ENCODE data around the gene IGSF9B.

IGSF9B gene

GRCh38 chr11:133900176-133901105, 56.3 kb downstream of the IGSF9B start:
- no peak for DNase-seq (ENCODE audit: low spot score)

GRCh38 chr11:133898770-133899115, 58.0 kb downstream of the IGSF9B start:
- DNase-seq (ENCODE audit: low spot score), result no peak

DNA sequence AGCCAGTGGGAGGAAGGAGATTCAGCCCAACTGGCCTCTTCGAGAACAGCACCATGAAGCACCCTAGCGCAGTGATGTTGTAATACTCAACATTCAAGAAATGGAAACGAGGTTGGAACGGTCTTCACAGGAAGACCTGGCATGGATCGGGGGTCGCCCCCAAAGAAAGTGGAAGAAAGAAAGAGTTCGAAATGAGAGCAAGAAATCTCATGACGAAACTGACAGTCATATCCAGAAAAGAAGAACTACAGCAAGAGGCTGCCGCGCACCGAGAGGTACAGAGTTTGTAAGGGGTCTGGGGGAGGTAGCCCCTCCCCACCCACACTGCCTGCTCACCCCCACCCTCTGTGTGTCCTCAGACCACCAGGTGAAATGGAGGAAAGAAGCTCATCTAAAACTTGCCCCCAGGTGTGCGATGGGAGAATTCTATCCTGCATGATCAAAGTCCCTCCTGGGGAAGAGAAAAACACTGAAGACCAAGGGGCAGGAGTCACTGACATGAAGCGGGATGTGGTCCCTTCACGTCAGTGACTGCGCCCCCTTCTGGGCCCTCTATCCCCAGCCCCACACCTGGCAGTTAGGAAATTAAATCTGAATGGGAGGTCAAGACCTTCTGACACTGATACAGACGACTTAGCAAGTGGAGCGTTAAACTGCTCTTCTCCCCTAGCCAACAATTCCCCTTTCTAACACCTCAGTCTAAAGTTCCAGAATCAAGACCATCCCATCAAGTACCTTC, 58.6 kb downstream of the IGSF9B start:
- DNase-seq (ENCODE audit: low spot score), result no peak

GRCh38 chr11:133897331-133897650, 59.5 kb downstream of the IGSF9B start:
- no peak for DNase-seq (ENCODE audit: low spot score)

DNA sequence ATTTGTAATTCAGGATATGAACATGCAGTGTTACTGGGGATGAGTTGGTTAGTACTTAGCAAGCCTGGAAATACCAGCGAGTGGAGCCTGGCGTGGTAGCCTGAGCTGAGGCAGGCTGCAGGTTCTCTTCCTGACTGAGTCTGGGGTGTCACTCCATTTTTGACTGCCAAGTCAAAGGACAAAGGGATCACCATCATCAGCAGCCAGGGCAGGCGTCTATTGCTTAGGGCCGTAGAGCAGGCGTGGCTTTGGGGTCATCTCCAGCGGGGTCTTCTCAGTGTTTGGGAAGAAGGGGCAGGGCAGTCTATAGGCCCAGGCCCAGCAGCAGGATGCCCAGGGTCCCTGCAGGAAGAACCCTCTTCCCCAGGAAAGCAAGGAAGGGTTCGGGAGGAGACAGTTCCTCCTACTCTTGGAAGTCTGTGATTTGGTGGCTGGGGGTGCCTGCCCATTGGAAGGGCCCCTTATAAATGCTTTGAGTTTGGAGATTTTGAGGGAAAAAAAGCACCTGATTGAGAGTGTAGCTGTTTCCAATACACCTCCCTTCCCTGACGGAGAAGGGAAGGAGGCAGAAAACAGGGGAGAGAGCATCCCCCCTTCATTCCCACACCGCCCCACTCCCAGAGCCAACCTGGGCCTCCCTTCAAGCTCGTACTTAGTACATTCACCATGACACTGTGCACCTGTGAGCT, 60.0 kb downstream of the IGSF9B start:
- DNase-seq (ENCODE audit: low spot score), result no peak

DNA sequence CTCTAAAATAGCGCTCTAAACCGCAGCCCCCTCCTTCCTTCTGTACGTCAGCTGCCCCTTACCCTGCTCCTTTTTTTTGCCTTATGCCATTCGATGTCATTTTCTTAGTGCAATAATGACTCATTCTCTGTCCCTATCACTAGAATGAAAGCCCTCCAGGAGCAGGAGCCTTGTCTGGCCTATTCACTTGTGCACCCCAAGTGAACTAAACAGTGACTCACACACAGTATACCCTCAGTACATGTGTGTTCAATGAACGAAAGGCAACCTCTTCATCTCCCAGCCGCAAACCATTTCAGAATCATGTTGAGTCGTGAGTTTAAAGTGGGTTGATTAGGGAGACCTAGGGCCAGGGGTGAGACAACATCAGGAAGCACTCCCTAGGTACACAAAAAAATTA, 60.7 kb downstream of the IGSF9B start:
- DNase-seq (ENCODE audit: low spot score), result no peak

DNA sequence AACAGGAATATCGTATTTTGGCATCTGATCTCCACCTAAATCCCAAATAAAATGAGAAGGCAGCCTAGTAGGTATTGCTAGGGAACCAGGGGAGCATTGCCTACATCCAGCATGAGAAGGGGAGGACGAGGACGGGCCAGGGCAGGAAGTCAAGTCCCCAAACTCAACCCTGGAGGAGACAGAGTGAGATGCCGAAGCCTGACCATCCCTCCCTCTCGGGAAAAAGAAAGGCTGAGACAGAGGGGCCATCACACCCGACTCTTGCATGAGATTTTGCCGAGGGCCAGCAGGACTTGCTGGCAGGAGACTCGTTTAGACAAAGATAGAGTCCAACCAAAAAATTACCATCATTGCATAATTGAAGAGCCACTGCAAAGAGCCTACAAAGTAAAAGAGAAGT, 61.2 kb downstream of the IGSF9B start:
- DNase-seq (ENCODE audit: low spot score), result no peak

DNA sequence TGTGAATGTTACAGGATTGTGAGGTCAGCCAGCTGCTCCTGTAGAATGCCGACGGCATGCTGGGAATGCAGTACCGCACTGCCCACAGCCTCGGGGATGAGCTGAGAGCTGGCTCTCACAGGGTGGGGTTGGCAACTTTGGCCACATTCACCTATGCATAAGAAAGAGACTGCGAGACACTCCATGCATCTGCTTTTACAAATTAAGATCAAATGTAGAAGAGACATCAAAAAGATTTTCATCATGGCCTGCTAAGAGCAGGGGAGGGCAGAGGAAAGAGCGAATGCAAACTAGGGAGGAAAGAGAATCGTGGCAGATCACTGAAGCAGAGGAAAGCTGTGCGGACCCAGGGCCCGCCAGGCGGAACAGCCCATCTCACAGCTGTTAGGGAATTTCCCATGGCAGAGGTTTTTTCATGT, 61.7 kb downstream of the IGSF9B start:
- no peak for DNase-seq (ENCODE audit: low spot score)

GRCh38 chr11:133893381-133893780, 63.4 kb downstream of the IGSF9B start:
- no peak for DNase-seq (ENCODE audit: low spot score)

- DNase-seq (ENCODE audit: low spot score), result no peak
Observed at GRCh38 chr11:133892584-133893380, 64.0 kb downstream of the IGSF9B start.

DNA sequence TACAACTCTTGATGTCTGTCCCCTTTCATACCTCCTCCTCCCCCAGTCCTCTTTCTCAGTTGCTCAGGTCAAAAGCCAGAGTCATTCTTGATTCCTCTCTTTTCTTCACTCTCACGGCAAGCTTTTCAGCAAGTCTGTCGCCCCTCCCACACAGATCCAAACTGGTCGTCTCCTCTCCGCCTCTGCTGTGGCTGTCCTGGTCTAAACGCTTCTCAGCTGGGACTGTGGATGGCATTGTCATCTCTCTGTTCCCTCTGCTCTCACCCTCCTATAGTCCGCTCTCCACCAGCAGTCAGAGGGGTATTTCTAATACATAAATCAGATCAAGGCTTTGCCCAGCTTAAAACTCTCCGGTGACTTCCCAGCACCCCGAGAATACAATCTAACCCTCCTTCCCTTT, 64.6 kb downstream of the IGSF9B start:
- DNase-seq (ENCODE audit: low spot score), result no peak

DNA sequence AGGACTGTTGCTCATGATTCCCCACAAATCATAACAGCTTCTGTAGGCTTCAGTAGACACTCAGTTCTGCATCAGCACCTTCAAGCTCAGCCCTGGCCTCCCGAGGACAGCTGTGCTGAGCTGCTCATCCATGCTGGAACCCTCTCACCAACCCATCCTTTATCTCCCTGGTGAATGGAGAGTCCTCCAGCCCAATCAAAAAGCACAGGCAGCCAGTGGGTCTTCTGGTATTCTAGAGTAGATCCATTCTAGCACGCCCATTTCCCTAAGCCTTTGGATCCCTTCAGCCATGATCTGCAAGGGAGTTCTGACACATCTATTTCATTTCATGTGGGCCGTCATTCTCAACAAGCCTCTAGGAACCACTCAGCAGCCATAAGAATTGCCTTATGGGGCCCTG, 66.9 kb downstream of the IGSF9B start:
- DNase-seq (ENCODE audit: low spot score), result no peak

GRCh38 chr11:133889188-133889587, 67.6 kb downstream of the IGSF9B start:
- DNase-seq (ENCODE audit: low spot score), result no peak

- DNase-seq (ENCODE audit: low spot score), result no peak
Observed at GRCh38 chr11:133887692-133888332, 69.0 kb downstream of the IGSF9B start.

DNA sequence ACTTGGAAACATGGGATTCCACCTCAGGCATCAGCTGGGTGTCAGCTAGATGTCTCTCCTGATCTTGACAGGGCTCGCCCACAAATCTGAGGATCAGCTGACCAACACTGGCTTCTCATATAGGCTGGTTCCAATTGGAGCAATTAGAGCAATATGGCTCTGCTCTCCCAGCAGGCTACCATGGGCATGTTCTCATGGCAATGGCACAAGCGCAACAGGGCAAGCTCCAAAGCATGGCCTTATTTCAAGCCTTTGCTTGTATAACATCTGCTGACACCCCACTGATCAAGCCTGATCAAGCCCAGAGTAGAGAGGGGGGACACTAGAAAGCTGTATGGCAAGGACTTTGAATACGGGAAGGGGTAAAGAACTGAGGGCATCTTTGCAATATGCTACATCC, 70.7 kb downstream of the IGSF9B start:
- no peak for DNase-seq (ENCODE audit: low spot score)

DNA sequence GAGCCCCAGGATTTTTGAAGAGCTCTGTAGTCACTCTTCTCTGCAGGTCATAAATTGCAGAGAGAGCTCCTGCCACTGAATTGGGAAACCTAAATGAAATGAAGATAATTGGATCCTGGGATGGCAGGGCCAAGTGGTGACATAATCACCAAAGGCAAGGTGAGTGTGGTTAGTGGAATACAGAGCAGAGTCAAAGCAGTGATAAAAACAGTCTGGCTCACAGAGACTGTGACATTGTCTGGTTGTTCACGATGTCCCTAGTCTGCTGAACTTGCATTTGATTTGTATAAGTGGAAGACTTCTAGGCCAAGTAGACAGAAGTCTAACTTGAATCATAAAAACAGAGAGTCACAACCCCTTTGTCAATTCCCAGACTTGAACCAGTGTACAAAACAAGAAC, 84.6 kb downstream of the IGSF9B start:
- no peak for DNase-seq (ENCODE audit: low spot score)

- no peak for DNase-seq (ENCODE audit: low spot score)
Observed at GRCh38 chr11:133867456-133867855, 89.3 kb downstream of the IGSF9B start.

DNA sequence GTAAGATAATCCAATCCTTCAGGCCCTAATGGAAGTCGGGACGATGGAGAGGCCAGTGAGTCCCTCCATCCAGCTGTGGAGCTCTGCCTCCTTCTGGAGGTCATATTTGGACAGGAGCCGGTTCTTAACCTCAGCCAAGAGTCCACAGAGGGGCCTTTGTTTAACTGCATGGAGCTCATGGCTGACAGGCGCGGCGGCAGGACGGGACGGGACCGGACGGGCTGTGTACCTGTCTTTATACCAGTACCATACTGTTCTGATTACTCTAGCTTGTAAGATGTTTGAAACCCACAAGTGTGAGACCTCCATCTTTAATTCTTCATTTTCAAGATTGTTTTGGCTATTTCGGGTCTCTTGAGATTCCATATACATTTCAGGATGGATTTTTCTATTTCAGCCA, 91.3 kb downstream of the IGSF9B start:
- no peak for DNase-seq (ENCODE audit: low spot score)

DNA sequence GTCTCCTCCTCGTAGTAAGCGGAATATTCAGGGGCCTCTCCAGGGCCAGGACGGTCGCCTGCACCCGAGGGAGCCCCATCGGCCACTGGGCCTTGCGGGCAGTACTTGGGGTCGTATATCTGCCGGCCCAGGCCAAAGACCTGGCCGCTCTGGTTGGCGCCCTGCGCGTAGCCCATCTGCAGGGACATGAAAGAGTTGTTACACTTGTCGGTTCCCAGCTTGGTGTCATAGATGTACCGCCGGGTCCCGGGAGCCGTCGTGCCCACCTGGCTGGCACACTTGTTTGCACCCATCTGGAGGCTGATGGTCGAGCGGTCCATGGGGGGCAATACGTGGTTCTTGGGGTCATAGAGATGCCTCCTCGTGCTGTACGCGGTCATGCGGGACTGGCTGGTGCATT, 92.0 kb downstream of the IGSF9B start:
- DNase-seq (ENCODE audit: low spot score), result no peak

DNA sequence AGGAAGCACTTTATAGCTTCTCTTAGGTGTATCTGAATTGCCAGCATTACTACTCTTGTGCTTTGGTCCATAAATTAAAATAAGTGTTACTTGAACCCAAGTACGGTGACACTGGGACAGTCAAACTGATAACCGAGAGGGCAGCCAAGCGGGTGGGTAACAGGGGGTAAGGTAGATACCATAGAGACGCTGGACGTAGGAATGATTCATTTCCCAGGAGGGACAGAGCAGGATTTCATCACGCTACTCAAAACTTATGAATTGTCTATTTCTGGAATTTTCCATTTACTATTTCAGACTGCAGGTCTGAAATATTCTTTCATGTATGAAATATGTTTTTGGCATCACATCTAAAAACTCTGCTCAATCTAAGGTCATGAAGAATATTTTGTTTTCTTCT, 96.6 kb downstream of the IGSF9B start:
- DNase-seq (ENCODE audit: low spot score), result no peak

All from CD4-positive, alpha-beta T cell treated with Interleukin-6 at 100 ng/mL for 8 hours (primary cell).